HG03196 (cell line): ENCODE results near the gene SFMBT1.

Experiments used
- ATAC-seq: cut with Tn5 transposase; IDR thresholded peaks from one replicate; pipeline ENCODE4 v1.9.1; 2021; ENCODE audit not compliant: unreplicated experiment

Gene SFMBT1

GRCh38 chr3:52925405-52926313 is 120.2 kb downstream of the SFMBT1 start:
- ATAC-seq = no peak

GRCh38 chr3:52923963-52924362 is 121.9 kb downstream of the SFMBT1 start:
- ATAC-seq = no peak

GRCh38 chr3:52920841-52921240 is 125.0 kb downstream of the SFMBT1 start:
- ATAC-seq = no peak

GRCh38 chr3:52917044-52917443 is 128.8 kb downstream of the SFMBT1 start:
- ATAC-seq = no peak

GRCh38 chr3:52915294-52915693 is 130.6 kb downstream of the SFMBT1 start:
- no peak for ATAC-seq

GRCh38 chr3:52912885-52913731 is 132.8 kb downstream of the SFMBT1 start:
- ATAC-seq = no peak

- no peak for ATAC-seq
These were observed 135.1 kb downstream of the SFMBT1 start for GRCh38 chr3:52910823-52911222.

- ATAC-seq = no peak
These were observed 138.4 kb downstream of the SFMBT1 start for GRCh38 chr3:52907497-52907896.

- ATAC-seq = no peak
These were observed 141.3 kb downstream of the SFMBT1 start for GRCh38 chr3:52904552-52904951.

- no peak for ATAC-seq
These were observed 141.9 kb downstream of the SFMBT1 start for GRCh38 chr3:52904000-52904399.

- ATAC-seq = peak; percentile 88
These were observed 148.4 kb downstream of the SFMBT1 start, which contains the start of gene STIMATE for GRCh38 chr3:52897130-52898122. STIMATE (minus strand) TSS chr3:52897548; CDS start chr3:52897450, 98 bp downstream.

- ATAC-seq = no peak
These were observed 149.3 kb downstream of the SFMBT1 start for GRCh38 chr3:52896613-52897012.

GRCh38 chr3:52896151-52896550 is 149.7 kb downstream of the SFMBT1 start:
- no peak for ATAC-seq

GRCh38 chr3:52895418-52895817 is 150.5 kb downstream of the SFMBT1 start:
- no peak for ATAC-seq

- ATAC-seq = no peak
These were observed 151.1 kb downstream of the SFMBT1 start for GRCh38 chr3:52894756-52895155.

GRCh38 chr3:52893723-52894122 is 152.2 kb downstream of the SFMBT1 start:
- no peak for ATAC-seq

GRCh38 chr3:52892625-52893311 is 153.1 kb downstream of the SFMBT1 start:
- no peak for ATAC-seq

- ATAC-seq = no peak
These were observed 153.6 kb downstream of the SFMBT1 start for GRCh38 chr3:52892290-52892624.

GRCh38 chr3:52891615-52892081 is 154.2 kb downstream of the SFMBT1 start:
- no peak for ATAC-seq

GRCh38 chr3:52891164-52891563 is 154.7 kb downstream of the SFMBT1 start:
- ATAC-seq = no peak
